Astrocyte of the spinal cord (primary cell): ENCODE measurements around the gene PDE6B.
"Not testable (repeated sequence)": the region's sequence is repeated elsewhere in the genome, so short reads cannot be mapped to it uniquely, and the experiment has no call there.

Source experiments
- DNase-seq: peaks from one replicate; pipeline ENCODE4 v3.0.0; 2011; ENCODE audit warnings: low read depth, low spot score
- H3K4me3 ChIP-seq: 2 replicates; pipeline ENCODE4 v1.5.1; 2011; ENCODE audit warnings: low read depth, mild to moderate bottlenecking, low read length, moderate library complexity
- CTCF ChIP-seq: IDR thresholded peaks from 2 replicates; pipeline ENCODE4 v1.5.1; 2012; ENCODE audit warnings: low read depth, mild to moderate bottlenecking, low read length, inconsistent platforms
- in situ Hi-C: cut with HindIII; loops from 2 replicates; pipeline ENCODE4 v1.10.0; 2017; ENCODE audit warnings: low sequenced_read_pairs

Gene PDE6B

GRCh38 chr4:666822-667544 is 41.6 kb downstream of the PDE6B start:
- no peak for TF ChIP-seq CTCF
- in situ Hi-C loops, result no loop called here
- no peak overlapping the region for H3K4me3 ChIP-seq
- no peak for DNase-seq

- no peak overlapping the region for H3K4me3 ChIP-seq
- in situ Hi-C loops, result no loop called here
- no peak for DNase-seq
- no peak for TF ChIP-seq CTCF
Measured at GRCh38 chr4:667545-667925, 42.2 kb downstream of the PDE6B start.

GRCh38 chr4:668219-668618 is 42.8 kb downstream of the PDE6B start:
- H3K4me3 ChIP-seq, in situ Hi-C loops, DNase-seq: not testable (repeated sequence)

- in situ Hi-C loops, DNase-seq, H3K4me3 ChIP-seq: not testable (repeated sequence)
Measured at GRCh38 chr4:669806-670559, 44.6 kb downstream of the PDE6B start.

- no peak overlapping the region for H3K4me3 ChIP-seq
- no peak for TF ChIP-seq CTCF
- in situ Hi-C loops, result no loop called here
- DNase-seq, result no peak
Measured at GRCh38 chr4:671769-672168, 46.4 kb downstream of the PDE6B start.

GRCh38 chr4:673349-674091 is 48.1 kb downstream of the PDE6B start:
- in situ Hi-C loops, result no loop called here
- TF ChIP-seq CTCF, result no peak
- H3K4me3 ChIP-seq, result peak overlapping the region; percentile 80
- no peak for DNase-seq

- peak within 1 kb of the TSS; percentile 80 for H3K4me3 ChIP-seq
- in situ Hi-C loops, result no loop called here
- DNase-seq, result peak; percentile 96
- peak; percentile 81 for TF ChIP-seq CTCF
Measured at GRCh38 chr4:674172-675035, 49.0 kb downstream of the PDE6B start, which contains the start of the genes ATP5ME and MYL5. Gene ATP5ME (minus strand): TSS chr4:674276. CDS start chr4:674247, 29 bp downstream. Gene MYL5 (plus strand): TSS chr4:674542. CDS start chr4:678027, 3,485 bp downstream.
